GM18951 (cell line): Measurements from ENCODE around the gene MBNL1.

Source experiments
- POLR2A ChIP-seq: IDR thresholded peaks from 4 replicates; pipeline ENCODE4 v1.6.1; 2011; ENCODE audit warnings: mild to moderate bottlenecking; ENCODE audit not compliant: insufficient read length, insufficient read depth; ENCODE audit errors: extremely low read depth
- in situ Hi-C: fragments of 300-500 bp; cut with MboI; formaldehyde crosslinking; loops from one replicate; pipeline ENCODE4 v1.12.0; 2022; ENCODE audit warnings: low sequenced_read_pairs, mixed read lengths, inconsistent platforms; ENCODE audit not compliant: unreplicated experiment

MBNL1 gene

DNA sequence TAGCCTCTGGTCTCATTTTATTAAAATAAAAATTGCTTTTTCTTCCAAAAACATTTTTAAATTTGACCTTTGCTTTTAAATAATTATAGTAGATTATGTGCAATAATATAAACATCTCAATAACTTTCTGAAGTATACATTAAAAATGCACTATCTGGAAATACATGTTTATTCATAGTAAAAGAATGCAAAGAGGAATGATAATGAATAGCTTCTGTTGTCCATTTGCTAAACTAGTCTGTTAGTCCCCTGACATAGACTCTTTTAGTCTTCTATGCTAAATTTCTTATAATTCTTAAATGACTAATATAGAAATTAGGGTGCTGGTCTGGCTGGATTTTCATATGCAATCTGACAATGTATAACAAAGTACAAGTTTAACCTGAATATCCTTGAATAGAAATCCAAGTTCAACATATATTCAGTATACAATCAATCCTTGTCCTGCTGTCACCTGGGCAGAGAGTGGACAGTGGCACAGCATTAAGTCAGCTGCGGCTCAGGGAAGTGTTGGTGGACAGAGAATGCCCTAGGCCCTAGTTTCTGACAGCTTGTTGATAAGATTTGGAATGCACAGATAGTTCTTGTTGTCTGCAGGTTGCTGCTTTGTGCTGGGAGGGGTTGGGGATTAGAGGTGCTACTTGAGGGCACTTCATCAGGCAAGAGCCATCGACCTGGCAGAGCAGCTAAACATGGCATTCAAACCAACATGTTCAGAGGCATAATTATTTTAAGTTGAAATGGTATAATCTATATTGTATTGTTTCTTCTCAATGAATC is 161.7 kb downstream of the MBNL1 start:
- in situ Hi-C loops = loop anchor here (25.0 kb wide), 1 partner anchor 368 kb away; no protein-coding TSS in a partner anchor
- TF ChIP-seq POLR2A = no peak

DNA sequence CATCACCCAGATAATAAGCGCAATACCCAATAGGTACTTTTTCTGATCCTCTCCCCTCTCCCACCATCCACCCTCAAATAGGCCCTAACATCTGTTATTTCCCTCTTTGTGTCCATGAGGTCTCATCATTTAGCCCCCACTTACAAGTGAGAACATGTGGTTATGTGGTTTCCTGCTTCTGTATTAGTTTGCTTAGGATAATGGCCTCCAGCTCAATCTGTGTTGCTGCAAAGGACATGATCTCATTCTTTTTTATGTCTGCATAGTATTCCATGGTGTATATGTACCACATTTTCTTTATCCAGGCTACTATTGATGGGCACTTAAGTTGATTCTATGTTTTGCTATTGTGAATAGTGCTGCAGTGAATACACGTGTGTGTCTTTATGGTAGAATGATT is 165.4 kb downstream of the MBNL1 start:
- no peak for TF ChIP-seq POLR2A
- in situ Hi-C loops = loop anchor here (25.0 kb wide), 1 partner anchor 372 kb away; no protein-coding TSS in a partner anchor

DNA sequence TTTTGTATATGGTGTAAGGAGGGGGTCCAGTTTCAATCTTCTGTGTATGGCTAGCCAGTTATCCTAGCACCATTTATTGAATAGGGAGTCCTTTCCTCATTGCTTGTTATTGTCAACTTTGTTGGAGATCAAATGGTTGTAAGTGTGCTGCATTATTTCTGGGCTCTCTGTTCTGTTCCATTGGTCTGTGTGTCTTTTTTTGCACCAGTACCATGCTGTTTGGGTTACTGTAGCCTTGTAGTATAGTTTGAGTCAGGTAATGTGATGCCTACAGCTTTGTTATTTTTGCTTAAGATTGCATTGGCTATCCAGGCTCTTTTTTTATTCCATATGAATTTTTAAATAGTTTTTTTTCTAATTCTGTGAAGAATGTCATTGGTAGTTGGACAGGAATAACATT is 166.5 kb downstream of the MBNL1 start:
- in situ Hi-C loops = loop anchor here (25.0 kb wide), 1 partner anchor 373 kb away; no protein-coding TSS in a partner anchor

- TF ChIP-seq POLR2A = no peak
- in situ Hi-C loops = loop anchor here (25.0 kb wide), 1 partner anchor 375 kb away; no protein-coding TSS in a partner anchor
These were observed 168.2 kb downstream of the MBNL1 start for GRCh38 chr3:152436707-152437590.

- in situ Hi-C loops = loop anchor here (25.0 kb wide), 1 partner anchor 376 kb away; no protein-coding TSS in a partner anchor
- TF ChIP-seq POLR2A = no peak
These were observed 169.5 kb downstream of the MBNL1 start for GRCh38 chr3:152438181-152438580.

DNA sequence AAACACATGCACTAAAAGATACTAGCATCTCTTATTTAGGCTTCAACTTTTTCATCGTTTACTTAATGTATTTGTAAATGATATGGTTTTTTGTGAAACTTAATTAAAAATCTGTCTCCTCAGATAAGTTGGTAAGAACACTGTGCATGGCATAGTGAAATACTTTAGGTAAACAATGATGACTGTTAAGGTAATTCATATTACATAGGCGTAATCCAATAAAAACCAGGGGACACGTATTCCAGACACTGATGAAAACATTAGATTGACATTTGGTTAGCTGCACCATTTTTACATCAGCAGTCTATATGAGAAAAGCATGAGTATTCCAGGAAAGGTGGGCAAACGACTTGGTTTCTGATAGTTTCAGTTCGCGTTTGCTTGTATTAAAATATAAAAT is 170.0 kb downstream of the MBNL1 start:
- in situ Hi-C loops = loop anchor here (25.0 kb wide), 1 partner anchor 376 kb away; no protein-coding TSS in a partner anchor
- TF ChIP-seq POLR2A = no peak

- in situ Hi-C loops = loop anchor here (25.0 kb wide), 1 partner anchor 378 kb away; no protein-coding TSS in a partner anchor
These were observed 171.5 kb downstream of the MBNL1 start for GRCh38 chr3:152440243-152440642.

GRCh38 chr3:152443212-152444023 is 174.7 kb downstream of the MBNL1 start:
- in situ Hi-C loops = loop anchor here (25.0 kb wide), 1 partner anchor 381 kb away; no protein-coding TSS in a partner anchor
- TF ChIP-seq POLR2A = no peak

- in situ Hi-C loops = loop anchor here (25.0 kb wide), 1 partner anchor 382 kb away; no protein-coding TSS in a partner anchor
These were observed 175.4 kb downstream of the MBNL1 start for GRCh38 chr3:152444029-152444641.

DNA sequence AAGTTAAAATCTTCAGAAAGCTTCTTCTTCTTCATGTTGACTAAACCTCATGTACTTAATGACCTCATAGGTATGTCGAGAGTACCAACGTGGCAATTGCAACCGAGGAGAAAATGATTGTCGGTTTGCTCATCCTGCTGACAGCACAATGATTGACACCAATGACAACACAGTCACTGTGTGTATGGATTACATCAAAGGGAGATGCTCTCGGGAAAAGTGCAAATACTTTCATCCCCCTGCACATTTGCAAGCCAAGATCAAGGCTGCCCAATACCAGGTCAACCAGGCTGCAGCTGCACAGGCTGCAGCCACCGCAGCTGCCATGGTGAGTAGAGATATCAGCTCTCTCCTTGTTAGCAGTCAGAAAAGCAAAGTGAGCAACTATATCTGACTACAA is 176.5 kb downstream of the MBNL1 start:
- TF ChIP-seq POLR2A = no peak
- in situ Hi-C loops = loop anchor here (25.0 kb wide), 1 partner anchor 383 kb away; no protein-coding TSS in a partner anchor

More at GRCh38 chr3:152444029-152444641, 175.4 kb downstream of the MBNL1 start:
- no peak for TF ChIP-seq POLR2A

GRCh38 chr3:152446495-152446894 is 177.8 kb downstream of the MBNL1 start:
- in situ Hi-C loops = loop anchor here (25.0 kb wide), 1 partner anchor 384 kb away; no protein-coding TSS in a partner anchor
- no peak for TF ChIP-seq POLR2A

GRCh38 chr3:152447511-152447910 is 178.8 kb downstream of the MBNL1 start:
- in situ Hi-C loops = loop anchor here (25.0 kb wide), 1 partner anchor 385 kb away; no protein-coding TSS in a partner anchor
- no peak for TF ChIP-seq POLR2A
